ENCODE results near the gene KIF26A. TPM values are rescaled to one million over a fixed set of nuclear protein-coding genes. Genes with fewer than 3 reads are reported as not detected.
"Not testable (repeated sequence)": the region's sequence is repeated elsewhere in the genome, so short reads cannot be mapped to it uniquely, and the experiment has no call there.

The KIF26A gene
- total RNA-seq, 1 donor from 2014 or later, result 8.1 TPM

- DNase-seq, result no peak
Measured at GRCh38 chr14:104194016-104194415, 55.6 kb downstream of the KIF26A start.

- DNase-seq, result no peak
Measured at GRCh38 chr14:104194716-104195115, 56.3 kb downstream of the KIF26A start.

DNA sequence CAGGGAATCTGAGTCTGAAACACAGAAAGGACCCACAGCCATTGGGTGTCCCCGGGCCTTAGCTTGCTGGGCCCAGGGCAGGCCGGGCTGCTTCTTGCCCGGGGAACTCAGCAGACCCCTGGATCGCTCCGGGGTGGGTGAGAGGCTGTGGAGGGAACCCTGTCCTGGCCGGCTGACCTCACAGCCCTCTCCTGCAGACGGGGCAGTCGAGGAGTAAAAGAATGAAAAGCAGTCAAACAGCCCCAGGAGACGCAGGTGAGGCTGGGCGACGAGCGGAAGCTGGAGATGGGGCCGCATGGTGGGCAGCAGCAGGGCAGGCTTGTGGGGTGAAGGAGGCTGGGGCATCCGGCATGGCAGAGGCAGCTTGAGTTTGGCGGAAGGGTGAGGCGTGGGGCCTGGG is 57.0 kb downstream of the KIF26A start:
- DNase-seq, result no peak

GRCh38 chr14:104195878-104196277 is 57.5 kb downstream of the KIF26A start:
- no peak for DNase-seq

- no peak for DNase-seq
Measured at GRCh38 chr14:104196461-104197140, 58.2 kb downstream of the KIF26A start.

DNA sequence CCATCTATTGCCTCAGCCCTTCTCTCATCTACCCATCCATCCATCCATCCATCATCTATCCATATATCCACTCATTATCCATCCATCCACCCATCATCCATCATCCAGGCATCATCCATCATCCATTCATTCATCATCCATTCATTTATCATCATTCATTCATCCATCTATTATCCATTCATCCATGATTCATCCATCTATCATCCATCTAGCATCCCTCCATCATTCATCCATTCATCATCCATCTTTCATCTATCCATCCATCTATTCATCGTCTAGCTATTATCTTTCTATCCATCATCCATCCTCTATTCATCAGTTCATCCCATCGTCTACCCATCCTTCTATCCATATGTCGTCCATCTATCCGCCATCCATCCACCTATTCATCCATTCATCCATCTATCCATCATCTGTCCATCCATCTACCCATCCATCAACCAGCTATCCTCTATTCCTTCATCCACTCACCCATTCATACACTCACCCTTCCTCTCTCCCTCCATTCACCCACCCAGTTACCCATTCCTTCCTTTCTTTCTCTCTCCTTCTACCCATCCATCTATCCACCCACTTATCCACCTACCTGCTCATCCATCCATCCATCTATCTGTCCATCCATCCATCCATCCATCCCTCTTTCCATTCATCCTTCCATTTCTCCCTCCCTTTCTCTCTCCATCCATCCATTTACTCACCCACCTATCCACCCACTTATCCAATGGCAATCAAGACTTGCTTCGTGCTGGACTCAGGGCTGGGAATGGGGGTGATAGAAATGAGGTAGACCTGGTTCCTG is 59.3 kb downstream of the KIF26A start:
- DNase-seq, result no peak

- DNase-seq, result no peak
Measured at GRCh38 chr14:104199266-104199895, 61.0 kb downstream of the KIF26A start.

GRCh38 chr14:104200106-104200505 is 61.7 kb downstream of the KIF26A start:
- no peak for DNase-seq

DNA sequence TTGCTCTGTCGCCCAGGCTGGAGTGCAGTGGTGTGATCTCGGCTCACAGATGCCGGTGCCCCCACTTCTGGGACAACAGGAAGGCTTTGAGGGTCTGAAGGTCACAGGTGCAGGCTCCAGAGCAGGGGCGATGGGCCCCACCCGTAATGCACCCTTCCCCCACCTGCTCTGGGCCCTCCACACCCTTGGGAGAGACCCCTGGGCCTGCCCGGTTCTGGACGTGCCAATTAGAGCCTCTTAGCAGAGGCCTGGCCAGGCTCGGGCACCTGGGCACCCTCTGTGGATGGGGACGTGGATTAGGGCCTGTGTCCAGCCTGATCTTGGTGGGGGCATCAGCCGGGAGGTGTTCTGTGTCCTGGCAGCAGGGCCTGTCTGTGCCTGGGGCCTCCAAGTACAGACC is 62.2 kb downstream of the KIF26A start:
- no peak for DNase-seq

DNA sequence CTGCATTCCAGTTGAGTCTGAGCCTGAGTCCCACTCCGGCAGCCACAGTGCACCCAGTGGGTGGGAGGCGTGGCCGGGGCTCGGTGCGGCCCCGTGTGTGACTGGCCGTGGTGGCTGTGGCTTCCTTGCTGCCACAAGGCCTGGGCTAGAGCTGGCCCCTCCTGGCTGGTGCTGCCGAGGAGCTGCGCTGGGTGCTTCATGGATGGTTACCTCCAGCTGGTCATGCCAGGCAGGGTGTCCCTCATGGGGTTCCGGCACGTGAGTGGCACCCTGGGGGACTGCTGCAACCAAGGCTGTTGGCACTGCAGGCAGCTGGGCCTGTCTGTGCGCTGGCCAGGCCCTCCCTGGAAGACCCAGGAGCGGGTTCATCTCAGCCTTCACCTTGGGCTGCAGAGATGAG is 62.7 kb downstream of the KIF26A start:
- DNase-seq, result no peak

GRCh38 chr14:104201496-104201895 is 63.1 kb downstream of the KIF26A start:
- DNase-seq, result no peak

DNA sequence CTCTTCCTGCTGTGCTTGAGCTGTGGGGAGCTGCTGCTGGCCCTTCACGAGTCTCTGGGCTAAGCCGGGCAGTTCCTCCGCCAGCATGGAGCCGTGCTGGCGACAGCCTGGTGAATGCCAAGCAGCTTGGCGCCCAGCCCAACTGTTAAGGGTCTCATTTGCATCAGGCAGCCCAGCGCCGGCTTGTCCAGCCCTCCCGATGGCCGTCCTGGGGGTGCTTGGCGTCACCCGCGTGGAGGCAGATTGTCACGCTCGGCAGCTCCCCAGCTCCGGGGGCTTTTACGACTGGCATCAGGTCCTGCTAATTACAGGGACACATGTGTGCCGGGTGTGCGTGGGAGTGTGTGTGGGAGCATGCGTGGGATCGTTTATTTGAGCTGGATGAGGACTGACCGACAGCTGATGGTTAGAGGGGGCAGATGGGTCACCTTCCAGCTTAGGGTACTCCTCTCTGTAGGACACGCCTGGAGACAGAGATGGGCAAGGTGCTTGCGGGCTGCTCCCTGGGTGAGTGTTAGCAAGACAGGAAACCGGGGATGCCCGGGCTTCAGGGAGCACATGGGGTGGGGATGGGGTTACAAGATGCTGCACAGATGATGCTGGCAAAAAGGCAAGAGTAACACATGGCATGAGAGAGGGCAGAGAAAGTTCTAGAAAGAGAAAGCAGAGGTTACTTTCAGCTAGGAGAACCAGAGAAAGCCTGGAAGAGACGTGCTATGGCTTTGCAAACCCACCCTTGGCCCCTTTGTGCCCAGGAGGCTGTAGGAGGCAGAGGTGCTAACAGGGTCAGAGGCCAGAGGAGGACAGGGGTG is 64.1 kb downstream of the KIF26A start:
- DNase-seq, result no peak

- DNase-seq, result no peak
Measured at GRCh38 chr14:104203071-104203425, 64.7 kb downstream of the KIF26A start.

DNA sequence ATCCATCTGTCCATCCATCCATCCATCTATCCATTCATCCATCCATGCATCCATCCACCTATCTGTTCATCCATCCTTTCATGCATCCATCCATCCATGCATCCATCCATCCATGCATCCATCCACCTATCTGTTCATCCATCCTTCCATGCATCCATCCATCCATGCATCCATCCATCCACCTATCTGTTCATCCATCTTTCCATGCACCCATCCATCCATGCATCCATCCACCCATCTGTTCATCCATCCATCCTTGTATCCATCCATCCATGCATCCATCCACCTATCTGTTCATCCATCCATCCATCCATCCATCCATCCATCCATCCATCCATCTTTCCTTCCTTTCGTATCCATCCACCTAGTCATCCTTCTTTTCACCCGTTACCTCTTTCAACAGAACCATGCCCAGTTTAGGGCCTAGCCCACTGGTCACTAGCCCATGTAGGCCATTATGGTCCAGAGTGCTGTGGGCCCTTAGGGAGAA is 66.3 kb downstream of the KIF26A start:
- DNase-seq, result no peak

GRCh38 chr14:104205781-104206180 is 67.4 kb downstream of the KIF26A start:
- no peak for DNase-seq

DNA sequence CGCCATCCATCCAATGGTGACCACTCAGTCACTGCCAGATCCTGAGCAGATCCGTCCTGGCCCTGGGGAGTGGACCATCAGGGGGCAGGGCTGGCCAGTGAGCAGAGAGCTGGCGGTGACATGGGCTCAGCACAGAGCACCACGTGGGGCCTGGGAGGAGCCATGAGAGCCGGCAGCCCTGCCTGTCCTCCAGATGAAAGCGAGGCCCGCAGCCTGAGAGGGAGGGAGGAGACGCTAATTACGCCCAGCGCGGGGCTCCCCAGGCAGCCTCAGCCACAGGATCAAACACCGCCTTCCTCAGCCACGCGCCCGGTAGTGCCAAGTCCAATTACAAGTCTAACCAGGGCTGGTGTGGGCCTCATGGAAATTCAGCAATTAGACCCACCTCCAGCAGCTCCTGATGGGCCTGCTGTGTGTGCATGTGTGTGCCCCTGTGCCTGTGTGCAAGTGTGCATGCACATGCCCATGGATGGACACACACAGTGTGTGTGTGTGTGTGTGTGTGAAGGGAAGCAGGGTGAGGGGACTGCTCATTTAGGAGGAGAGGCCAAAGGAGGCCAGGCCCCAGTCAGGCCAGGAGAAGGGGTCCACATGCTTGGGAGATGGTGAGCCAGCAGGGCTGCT is 68.0 kb downstream of the KIF26A start:
- no peak for DNase-seq

DNA sequence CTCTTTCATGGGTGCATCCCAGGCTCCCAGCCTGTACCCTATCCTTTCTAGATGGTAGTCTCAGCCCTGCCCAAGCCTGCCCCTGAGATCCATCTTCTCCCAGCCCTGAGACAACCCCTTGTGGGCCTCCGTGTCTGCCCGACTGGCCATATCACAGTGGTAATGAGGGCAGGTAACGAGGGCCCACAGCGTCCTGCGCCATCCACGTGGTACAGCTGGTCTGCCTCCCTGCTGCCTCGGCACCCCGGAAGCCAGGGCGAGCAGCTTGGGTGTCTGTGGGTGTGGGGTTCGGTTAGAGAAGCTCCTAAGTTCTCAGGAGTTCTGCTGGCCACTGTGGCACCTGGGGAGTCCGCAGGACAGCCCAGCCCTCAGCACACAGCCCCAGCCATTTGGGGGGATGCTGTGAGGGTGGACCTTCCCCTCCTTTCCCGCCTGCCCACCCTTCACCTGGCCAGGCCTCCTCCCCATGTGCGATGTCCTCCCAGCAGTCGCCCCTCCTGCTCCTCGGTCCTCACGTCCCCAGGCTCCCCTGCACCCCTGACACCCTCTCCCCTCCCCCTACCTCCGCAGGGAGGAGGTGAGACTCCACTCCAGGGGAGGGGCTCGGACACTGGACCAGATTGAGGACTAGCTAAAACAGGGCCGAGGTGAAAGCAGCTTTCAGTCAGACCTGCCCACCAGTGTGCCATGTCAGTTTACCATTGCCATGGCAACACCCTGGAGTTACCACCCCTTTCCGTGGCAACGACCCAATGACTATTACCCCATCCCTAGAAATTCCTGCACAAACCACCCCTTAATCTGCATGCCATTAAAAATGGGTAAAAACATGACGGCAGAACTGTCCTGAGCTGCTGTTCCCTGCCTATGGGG is 69.0 kb downstream of the KIF26A start:
- DNase-seq, result no peak

DNA sequence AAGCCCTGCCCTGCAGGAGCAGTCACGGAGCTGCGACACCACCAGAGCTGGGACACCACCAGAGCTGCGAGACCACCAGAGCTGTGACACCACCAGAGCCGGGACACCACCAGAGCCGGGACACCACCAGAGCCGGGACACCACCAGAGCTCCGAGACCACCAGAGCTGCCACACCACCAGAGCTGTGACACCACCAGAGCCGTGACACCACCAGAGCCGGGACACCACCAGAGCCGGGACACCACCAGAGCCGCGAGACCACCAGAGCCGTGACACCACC is 69.6 kb downstream of the KIF26A start:
- not testable (repeated sequence) for DNase-seq

GRCh38 chr14:104208331-104208730 is 69.9 kb downstream of the KIF26A start:
- not testable (repeated sequence) for DNase-seq

DNA sequence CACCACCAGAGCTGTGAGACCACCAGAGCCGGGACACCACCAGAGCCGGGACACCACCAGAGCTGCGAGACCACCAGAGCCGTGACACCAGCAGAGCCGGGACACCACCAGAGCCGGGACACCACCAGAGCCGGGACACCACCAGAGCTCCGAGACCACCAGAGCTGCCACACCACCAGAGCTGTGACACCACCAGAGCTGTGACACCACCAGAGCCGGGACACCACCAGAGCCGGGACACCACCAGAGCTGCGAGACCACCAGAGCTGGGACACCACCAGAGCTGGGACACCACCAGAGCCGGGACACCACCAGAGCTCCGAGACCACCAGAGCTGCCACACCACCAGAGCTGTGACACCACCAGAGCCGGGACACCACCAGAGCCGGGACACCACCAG is 70.7 kb downstream of the KIF26A start:
- DNase-seq, result not testable (repeated sequence)
